CD1c-positive myeloid dendritic cell (primary cell): ENCODE results near the gene GZMH.
A peak's percentile ranks its signal among the peaks of the same experiment; 100 is the strongest.
"Not testable (repeated sequence)": the region's sequence is repeated elsewhere in the genome, so short reads cannot be mapped to it uniquely, and the experiment has no call there.

Experiments
- DNase-seq: peaks from one replicate; pipeline ENCODE4 v3.0.0-alpha.2; 2016; ENCODE audit errors: extremely low spot score

GZMH gene

GRCh38 chr14:24609655-24610344 lies at the start of gene GZMH:
Gene GZMH (minus strand): TSS chr14:24609685. CDS start chr14:24609613, 72 bp downstream.
- no peak for DNase-seq

- not testable (repeated sequence) for DNase-seq
Measured at GRCh38 chr14:24648361-24648760, 38.9 kb upstream of the GZMH start.

GRCh38 chr14:24639905-24640304 lies 30.4 kb upstream of the GZMH start:
- DNase-seq, result no peak

- DNase-seq, result no peak
Measured at GRCh38 chr14:24639270-24639669, 29.8 kb upstream of the GZMH start.

GRCh38 chr14:24634158-24634557 lies 24.7 kb upstream of the GZMH start, which contains the start of gene GZMB:
Gene GZMB (minus strand): TSS chr14:24634190. CDS start chr14:24634160, 30 bp downstream.
- peak; percentile 23 for DNase-seq

GRCh38 chr14:24633353-24633752 lies 23.9 kb upstream of the GZMH start:
- DNase-seq, result no peak

GRCh38 chr14:24632761-24633160 lies 23.3 kb upstream of the GZMH start:
- DNase-seq, result no peak

- DNase-seq, result no peak
Measured at GRCh38 chr14:24632336-24632735, 22.9 kb upstream of the GZMH start.

- no peak for DNase-seq
Measured at GRCh38 chr14:24631749-24632335, 22.4 kb upstream of the GZMH start.

GRCh38 chr14:24630872-24631477 lies 21.5 kb upstream of the GZMH start:
- no peak for DNase-seq

GRCh38 chr14:24630087-24630871 lies 20.8 kb upstream of the GZMH start:
- no peak for DNase-seq

- DNase-seq, result no peak
Measured at GRCh38 chr14:24629521-24629920, 20.0 kb upstream of the GZMH start.

GRCh38 chr14:24613747-24614146 lies 4.3 kb upstream of the GZMH start:
- DNase-seq, result no peak

GRCh38 chr14:24613241-24613640 lies 3.8 kb upstream of the GZMH start:
- peak; percentile 77 for DNase-seq

GRCh38 chr14:24612196-24612595 lies 2.7 kb upstream of the GZMH start:
- DNase-seq, result peak; percentile 26

GRCh38 chr14:24607635-24608514 lies 1.6 kb downstream of the GZMH start:
- no peak for DNase-seq

- no peak for DNase-seq
Measured at GRCh38 chr14:24607081-24607480, 2.4 kb downstream of the GZMH start.

- no peak for DNase-seq
Measured at GRCh38 chr14:24606297-24606696, 3.2 kb downstream of the GZMH start.

GRCh38 chr14:24605435-24606190 lies 3.9 kb downstream of the GZMH start:
- peak; percentile 55 for DNase-seq

GRCh38 chr14:24597403-24597802 lies 12.1 kb downstream of the GZMH start:
- DNase-seq, result no peak
